HCT116 (cell line): ENCODE measurements around the gene PKP1. TPM values are rescaled to one million over a fixed set of nuclear protein-coding genes. Genes with fewer than 3 reads are reported as not detected.

ENCODE experiments used
- ATAC-seq: fragments of 200-7000 bp; cut with Tn5 transposase; 2 replicates; pipeline ENCODE4 v1.9.1; 2020; ENCODE audit warnings: mild to moderate bottlenecking, moderate library complexity
- BruUV-seq: library from RNA; stranded (reverse); fragments of 400-500 nt; replicated peaks from 2 replicates; lab custom pipeline; 2021; lab: Mats Ljungman, UMichigan
- CTCF ChIA-PET: fragments of 300-600 bp; sonication (Branson Sonifier 250); formaldehyde crosslinking; loops from one replicate; lab custom pipeline; 2021; ENCODE audit warnings: antibody characterized with exemption; lab: Charles Lee
- POLR2A ChIA-PET: fragments of 300-600, 350-600 bp; sonication (Branson Sonifier 250); formaldehyde crosslinking; loops from one replicate; lab custom pipeline; 2021; ENCODE audit warnings: antibody characterized with exemption; lab: Charles Lee
- RAD21 ChIA-PET, 2 experiments: fragments of 300-600 bp; sonication (Branson Sonifier 250); formaldehyde crosslinking; loops; one replicate each; lab custom pipeline; 2023; ENCODE audit warnings: low total read pairs in 2 of 2; ENCODE audit not compliant: uncharacterized antibody in 2 of 2, unreplicated experiment in 2 of 2, low non-redundant PET in 1 of 2; lab: Charles Lee
- DNase-seq: peaks from one replicate; pipeline ENCODE4 v3.0.0-alpha.2; 2010; ENCODE audit warnings: low read depth, low spot score
- H2AFZ ChIP-seq: fragments of 200-600 bp; shearing (Covaris generic), sonication (generic); 2 replicates; pipeline ENCODE4 v1.6.1; 2017; ENCODE audit warnings: low read depth, mixed run types, mixed read lengths, antibody characterized with exemption, low read length; ENCODE audit not compliant: poor library complexity, severe bottlenecking
- H3K27ac ChIP-seq: 2 replicates; pipeline ENCODE4 v1.5.1; 2012; ENCODE audit warnings: low read depth, low read length
- H3K27me3 ChIP-seq: fragments of 200-600 bp; sonication (generic); 2 replicates; pipeline ENCODE4 v1.6.1; 2016; ENCODE audit warnings: mixed run types, low read length, mixed read lengths; ENCODE audit not compliant: insufficient read depth
- H3K36me3 ChIP-seq, 2 experiments: fragments of 200-500 bp in 1 of 2; fragments of 200-600 bp in 1 of 2; sonication (Bioruptor generic) in 1 of 2; sonication (generic) in 1 of 2; 2 replicates each; pipeline versions ENCODE4 v1.5.1 to v1.6.1; 2014 to 2016; ENCODE audit warnings: low read length in 2 of 2, inconsistent platforms in 1 of 2, mixed read lengths in 1 of 2, mixed run types in 1 of 2; ENCODE audit not compliant: insufficient read depth in 2 of 2, control insufficient read depth in 1 of 2
- H3K4me1 ChIP-seq, 2 experiments: fragments of 200-600 bp in 1 of 2; sonication (generic) in 1 of 2; 2 replicates each; pipeline versions ENCODE4 v1.5.1 to v1.6.1; 2012 to 2017; ENCODE audit warnings: low read length in 2 of 2, inconsistent platforms in 1 of 2, mild to moderate bottlenecking in 1 of 2, mixed read lengths in 1 of 2, mixed run types in 1 of 2, moderate library complexity in 1 of 2; ENCODE audit not compliant: insufficient read depth in 2 of 2, control insufficient read depth in 1 of 2
- H3K4me2 ChIP-seq: fragments of 200-600 bp; sonication (generic); 2 replicates; pipeline ENCODE4 v1.6.1; 2017; ENCODE audit warnings: mixed run types, low read length, mixed read lengths
- H3K4me3 ChIP-seq, 2 experiments: fragments of 200-600 bp in 1 of 2; sonication (generic) in 1 of 2; replicated peaks in 1 of 2; 2 replicates each; pipeline ENCODE4 v1.5.1; 2011 to 2016; ENCODE audit warnings: low read length in 2 of 2, control low read depth in 1 of 2, low read depth in 1 of 2, mild to moderate bottlenecking in 1 of 2, mixed read lengths in 1 of 2, mixed run types in 1 of 2
- H3K79me2 ChIP-seq: fragments of 200-600 bp; sonication (generic); 2 replicates; pipeline ENCODE4 v1.6.1; 2017; ENCODE audit warnings: mild to moderate bottlenecking, mixed run types, low read length, moderate library complexity, mixed read lengths; ENCODE audit not compliant: insufficient read depth
- H3K9ac ChIP-seq: fragments of 200-600 bp; sonication (generic); 2 replicates; pipeline ENCODE4 v1.6.1; 2016; ENCODE audit warnings: low read length, mixed read lengths
- H3K9me2 ChIP-seq: fragments of 200-600 bp; sonication (generic), shearing (Covaris generic); 2 replicates; pipeline ENCODE4 v1.6.1; 2017; ENCODE audit warnings: mixed run types, mild to moderate bottlenecking, moderate library complexity; ENCODE audit not compliant: insufficient read depth
- H3K9me3 ChIP-seq, 2 experiments: fragments of 200-500 bp in 1 of 2; fragments of 200-600 bp in 1 of 2; sonication (Bioruptor generic) in 1 of 2; sonication (generic) in 1 of 2; 2 replicates each; pipeline ENCODE4 v1.6.1; 2014 to 2017; ENCODE audit warnings: low read length in 2 of 2, mixed read lengths in 2 of 2, inconsistent platforms in 1 of 2, low read depth in 1 of 2, mild to moderate bottlenecking in 1 of 2, mixed run types in 1 of 2, moderate library complexity in 1 of 2; ENCODE audit not compliant: control insufficient read depth in 1 of 2, insufficient read depth in 1 of 2
- H4K20me1 ChIP-seq: fragments of 200-600 bp; sonication (generic), shearing (Covaris generic); 2 replicates; pipeline ENCODE4 v1.6.1; 2017; ENCODE audit warnings: mixed run types, mild to moderate bottlenecking, moderate library complexity; ENCODE audit not compliant: insufficient read depth
- CTCF ChIP-seq, 3 experiments: fragments of 200-600 bp in 1 of 3; sonication (generic) in 1 of 3; IDR thresholded peaks in 2 of 3; conservative IDR thresholded peaks in 1 of 3; 2 replicates each; pipeline ENCODE4 v1.5.1; 2012 to 2017; ENCODE audit warnings: low read depth in 2 of 3, low read length in 2 of 3, antibody characterized with exemption in 1 of 3, borderline replicate concordance in 1 of 3, control low read depth in 1 of 3, mild to moderate bottlenecking in 1 of 3, mixed read lengths in 1 of 3, mixed run types in 1 of 3, moderate library complexity in 1 of 3; ENCODE audit not compliant: insufficient read depth in 1 of 3
- REST ChIP-seq: IDR thresholded peaks from 2 replicates; pipeline ENCODE4 v1.6.1; 2012; ENCODE audit warnings: low read depth
- SP1 ChIP-seq: IDR thresholded peaks from 2 replicates; pipeline ENCODE4 v1.6.1; 2012; ENCODE audit warnings: low read depth
- intact Hi-C: fragments of 100-400 bp; cut with micrococcal nuclease; formaldehyde crosslinking; loops from 2 replicates; pipeline ENCODE4 v1.10.0; 2022
- total RNA-seq: library from RNA; stranded (reverse); gene quantifications from one replicate; pipeline ENCODE4 v1.2.1, GENCODE V29; 2021; ENCODE audit not compliant: unreplicated experiment

Gene PKP1
- total RNA-seq, 1 experiment from 2014 or later, result 0.07 TPM

- Histone ChIP-seq H3K9me2 (no peaks in the 10 kb centered on the region), H4K20me1 (no peaks in the 10 kb centered on the region), H3K4me3 (no peak overlapping the region), H3K9ac (no peak overlapping the region), H3K27me3 (no peaks in the 10 kb centered on the region), H3K27ac (peak overlapping the region; percentile 68; the same call in 1 of the 2 replicates), H3K36me3 (no peaks in the 10 kb centered on the region), H2AFZ (peak overlapping the region; percentile 14), H3K4me1 (peaks cover 15 to 23% of the 10 kb centered on the region in 2 experiments), H3K9me3 (no peaks in the 10 kb centered on the region), H3K79me2 (no peaks in the 10 kb centered on the region), H3K4me2 (peak overlapping the region; percentile 100)
- TF ChIP-seq REST (no peak), CTCF (IDR thresholded peaks at IDR 0.05 in 2 of 3, conservative IDR thresholded peaks at IDR 0.05 in 1 of 3; ENCODE audit: borderline replicate concordance in 1 of 3, insufficient read depth in 1 of 3, low read depth in 2 of 3, low read length in 2 of 3) (peak in 2 of 3 experiments; percentile 12 to 23; a peak in 2 of 6 replicates), SP1 (no peak)
- ChIA-PET CTCF (interaction anchor here (1.2 to 3.4 kb wide), 5 partner anchors 31 to 254 kb away, joined by 3 to 31 read pairs (median 11); no protein-coding TSS in a partner anchor), POLR2A (interaction anchor here (0.8 to 0.9 kb wide), 2 partner anchors 41 to 100 kb away, joined by 3 to 4 read pairs; no protein-coding TSS in a partner anchor), RAD21 (interaction anchor here in 1 of 2 experiments (1.6 kb wide), 1 partner anchor 102 kb away, joined by 6 read pairs; no protein-coding TSS in a partner anchor)
- intact Hi-C loops, result no loop called here
- BruUV-seq, result no TSS peak
- ATAC-seq (no peak), DNase-seq (no peak)
Observed at GRCh38 chr1:201258763-201259230, 24.5 kb upstream of the PKP1 start.
